NCI-H1694 (cell line): Measurements from ENCODE around the gene OR2A12.
"Not testable (repeated sequence)": the region's sequence is repeated elsewhere in the genome, so short reads cannot be mapped to it uniquely, and the experiment has no call there.

Source experiments
- DNase-seq: peaks from one replicate; lab custom pipeline; 2025; lab: John Stamatoyannopoulos, UW

Gene OR2A12, protein sequence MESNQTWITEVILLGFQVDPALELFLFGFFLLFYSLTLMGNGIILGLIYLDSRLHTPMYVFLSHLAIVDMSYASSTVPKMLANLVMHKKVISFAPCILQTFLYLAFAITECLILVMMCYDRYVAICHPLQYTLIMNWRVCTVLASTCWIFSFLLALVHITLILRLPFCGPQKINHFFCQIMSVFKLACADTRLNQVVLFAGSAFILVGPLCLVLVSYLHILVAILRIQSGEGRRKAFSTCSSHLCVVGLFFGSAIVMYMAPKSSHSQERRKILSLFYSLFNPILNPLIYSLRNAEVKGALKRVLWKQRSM

DNA sequence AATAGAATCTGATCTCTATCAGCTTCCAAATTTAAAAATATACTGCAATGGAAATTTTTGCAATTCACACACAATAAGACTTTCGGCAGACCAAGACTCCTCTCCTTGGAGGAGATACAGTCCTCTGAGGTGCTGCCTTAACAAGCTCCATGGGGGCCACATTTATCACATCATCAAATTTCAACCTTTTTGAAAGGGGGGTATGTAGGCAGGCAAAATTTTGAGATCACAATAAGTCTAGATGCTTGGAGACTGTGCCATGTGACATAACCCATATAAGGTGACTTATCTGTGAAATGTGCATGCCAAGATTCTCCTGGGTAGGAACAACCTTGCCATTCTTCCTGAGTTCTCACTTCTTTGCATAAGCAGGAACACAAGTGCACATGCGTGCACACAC, at the start of gene OR2A12:
Gene OR2A12 (plus strand): TSS at position 301 of the 400 bp plus-strand sequence. CDS start 8,830 bp downstream, outside the sequence.
- no peak for DNase-seq

DNA sequence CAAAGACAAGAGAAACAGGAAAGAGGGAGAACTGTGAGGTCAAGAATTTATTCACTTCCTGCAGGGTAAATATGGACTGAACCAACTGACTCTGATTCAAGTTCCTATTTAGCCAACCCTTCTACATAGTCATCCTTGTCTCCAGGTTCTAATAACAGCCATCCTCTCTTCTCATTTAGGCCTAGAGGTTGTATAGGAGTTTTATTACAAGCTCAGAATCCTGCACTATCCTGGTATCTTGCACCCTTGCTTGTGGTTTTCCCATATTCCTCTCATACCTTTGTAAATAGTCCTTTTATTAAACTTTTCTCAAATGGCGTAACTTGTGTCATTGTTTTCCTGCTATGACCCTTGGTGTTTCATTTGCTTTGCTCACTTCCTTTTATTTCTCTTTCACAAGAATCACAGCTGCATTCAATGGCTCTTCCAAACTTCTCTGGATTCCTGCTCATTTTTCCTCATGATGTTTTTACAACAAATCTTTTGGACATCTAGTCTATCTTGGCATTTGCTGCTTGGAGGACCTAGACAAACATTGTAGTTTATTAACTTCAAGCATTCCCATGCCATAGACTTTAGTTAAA, 49.7 kb upstream of the OR2A12 start:
- DNase-seq, result no peak

DNA sequence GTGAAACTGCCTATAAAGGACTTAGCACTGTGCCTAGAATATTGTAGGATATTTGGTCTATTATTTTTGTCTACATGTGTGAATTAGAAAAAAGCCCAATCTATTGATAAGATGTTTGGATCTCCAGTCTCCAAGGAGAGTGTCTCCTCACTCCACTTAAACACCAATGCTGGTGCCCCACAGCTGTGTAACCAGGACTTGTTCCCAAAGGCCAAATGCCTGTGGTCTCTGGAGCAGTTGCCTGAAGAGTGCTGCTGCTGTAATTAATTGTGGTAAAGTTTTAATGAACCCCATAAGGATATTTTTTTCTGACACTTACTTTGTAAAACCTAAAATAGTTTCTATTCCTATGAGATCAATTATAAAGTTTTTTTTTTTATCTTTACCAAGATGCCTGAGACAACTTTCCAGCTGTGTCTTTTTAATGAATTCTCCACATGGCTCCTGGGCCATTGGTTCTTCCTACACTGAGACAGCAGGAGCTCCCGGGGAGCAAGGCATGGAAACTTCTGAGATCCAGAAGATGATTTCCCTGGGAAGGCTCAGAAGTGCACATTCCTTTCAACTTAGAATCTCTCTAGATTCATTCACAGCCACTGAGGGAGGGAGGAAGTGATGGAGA, 48.6 kb upstream of the OR2A12 start:
- DNase-seq, result no peak

DNA sequence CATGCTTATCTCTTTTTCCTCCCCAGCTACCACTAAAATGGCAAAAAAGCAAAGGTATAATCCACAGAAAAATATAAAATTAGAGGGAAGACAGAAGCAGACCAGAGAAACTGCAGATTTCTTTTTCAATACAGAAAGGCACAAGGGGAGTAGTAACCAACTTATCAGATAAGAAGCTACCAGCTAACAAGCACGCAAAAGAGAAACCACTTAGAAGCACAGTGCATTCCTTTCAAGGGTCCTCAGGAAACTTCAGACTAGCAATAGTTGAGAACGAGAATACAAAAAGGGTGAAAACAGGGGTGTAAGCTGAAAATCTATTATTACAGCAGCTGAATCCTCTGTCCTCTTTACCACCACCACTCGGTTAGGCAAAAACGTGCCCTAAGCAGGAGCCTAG, 47.2 kb upstream of the OR2A12 start:
- no peak for DNase-seq

DNA sequence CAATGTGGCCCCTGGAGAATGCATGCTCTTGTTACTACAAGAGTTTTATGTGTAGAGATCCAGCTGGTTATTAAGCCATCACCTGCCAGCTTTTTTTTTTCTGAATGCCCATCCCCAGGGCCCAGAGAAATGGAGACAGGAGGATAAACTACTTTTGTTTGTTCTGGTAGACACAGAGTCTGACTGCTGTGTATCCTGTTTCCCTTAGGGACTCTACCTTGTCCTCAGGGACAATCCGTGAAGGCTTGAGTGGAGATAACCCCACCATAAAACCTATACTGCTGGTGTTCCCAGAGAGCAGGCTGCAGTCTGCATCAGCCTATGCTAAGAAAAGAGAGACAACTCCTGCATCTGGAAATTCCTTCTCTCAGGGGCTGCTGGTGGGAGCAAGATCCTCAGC, 37.4 kb upstream of the OR2A12 start, which contains the start of gene OR2A5:
Gene OR2A5 (plus strand): TSS at position 301 of the 400 bp plus-strand sequence. CDS start 1,454 bp downstream, outside the sequence.
- DNase-seq, result no peak

DNA sequence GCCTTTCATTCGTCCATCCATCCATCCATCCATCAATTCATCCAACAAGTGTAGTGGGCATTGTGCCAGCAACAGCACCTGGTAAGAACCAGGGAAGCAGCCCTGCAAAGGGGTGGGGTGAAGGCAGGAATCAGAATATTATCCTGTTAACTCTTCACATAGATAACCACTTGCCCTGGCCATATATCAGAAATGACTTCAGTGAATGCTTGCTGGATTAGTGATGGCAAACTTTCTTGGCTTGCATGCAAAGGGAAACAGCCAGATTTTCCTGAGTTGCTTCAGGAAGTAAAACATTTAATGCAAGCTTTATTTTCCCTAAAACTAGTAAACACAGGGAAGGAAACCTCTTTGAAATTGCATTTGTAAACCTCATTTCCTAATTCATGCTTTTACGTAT, 36.6 kb upstream of the OR2A12 start:
- DNase-seq, result no peak

DNA sequence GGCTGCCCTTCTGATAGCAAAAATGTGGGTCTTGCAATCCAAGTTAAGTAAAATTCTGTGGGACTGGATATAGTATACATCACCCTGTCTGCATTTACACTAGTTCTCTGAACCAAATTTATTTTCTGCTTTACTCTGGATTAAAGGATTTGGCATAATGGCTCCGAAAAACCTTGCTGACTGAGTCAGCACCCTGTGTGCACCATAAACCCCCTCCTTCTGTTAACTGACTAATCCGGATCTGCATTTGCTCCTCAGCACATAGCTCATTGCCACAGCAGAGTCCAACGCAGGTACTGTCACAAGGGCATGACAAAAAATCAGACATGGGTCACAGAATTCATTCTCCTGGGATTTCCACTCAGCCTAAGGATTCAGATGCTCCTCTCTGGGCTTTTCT, 36.0 kb upstream of the OR2A12 start:
- DNase-seq, result no peak

DNA sequence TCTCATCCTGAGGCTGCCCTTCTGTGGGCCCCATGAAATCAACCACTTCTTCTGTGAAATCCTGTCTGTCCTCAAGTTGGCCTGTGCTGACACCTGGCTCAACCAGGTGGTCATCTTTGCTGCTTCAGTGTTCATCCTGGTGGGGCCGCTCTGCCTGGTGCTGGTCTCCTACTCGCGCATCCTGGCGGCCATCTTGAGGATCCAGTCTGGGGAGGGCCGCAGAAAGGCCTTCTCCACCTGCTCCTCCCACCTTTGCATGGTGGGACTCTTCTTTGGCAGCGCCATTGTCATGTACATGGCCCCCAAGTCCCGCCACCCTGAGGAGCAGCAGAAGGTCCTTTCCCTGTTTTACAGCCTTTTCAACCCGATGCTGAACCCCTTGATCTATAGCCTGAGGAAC, 35.2 kb upstream of the OR2A12 start:
- not testable (repeated sequence) for DNase-seq

DNA sequence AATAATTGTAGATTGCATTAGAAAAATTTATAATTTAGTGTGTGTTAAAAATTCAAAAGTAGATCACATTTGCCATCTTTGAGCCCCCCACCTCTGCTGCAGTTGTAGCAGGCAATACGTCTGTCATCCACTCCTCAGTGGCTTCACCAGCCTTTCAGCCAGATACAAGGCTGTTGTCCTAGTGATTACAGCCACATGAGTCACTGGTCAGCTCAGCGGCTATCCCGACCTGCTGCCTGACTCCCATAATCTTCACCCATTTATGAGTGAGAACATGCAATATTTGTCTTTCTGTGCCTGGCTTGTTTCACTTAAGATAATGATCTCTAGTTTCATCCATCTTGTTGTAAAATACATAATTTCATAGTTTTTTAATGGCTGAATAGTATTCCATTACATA, 28.1 kb upstream of the OR2A12 start:
- DNase-seq, result no peak

DNA sequence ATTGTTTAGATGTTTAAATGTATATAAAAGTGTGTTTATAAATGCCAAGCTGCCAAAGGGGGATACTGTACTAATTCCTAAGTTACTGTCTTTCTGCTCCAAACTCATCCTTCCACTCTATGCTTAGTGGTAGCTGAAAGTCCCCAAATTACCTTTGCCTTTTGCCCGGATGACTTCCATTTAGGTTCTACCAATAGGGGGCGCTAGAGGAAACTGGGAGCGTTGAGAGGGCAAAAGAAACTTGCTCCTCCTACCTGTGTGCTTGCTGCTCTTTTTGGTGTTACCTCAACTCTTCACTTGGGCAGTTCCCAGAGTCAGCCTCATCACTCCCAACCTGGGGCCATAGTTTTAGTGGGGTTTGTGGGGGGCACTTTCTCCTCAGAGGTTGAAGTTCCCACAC, 22.4 kb upstream of the OR2A12 start:
- no peak for DNase-seq

DNA sequence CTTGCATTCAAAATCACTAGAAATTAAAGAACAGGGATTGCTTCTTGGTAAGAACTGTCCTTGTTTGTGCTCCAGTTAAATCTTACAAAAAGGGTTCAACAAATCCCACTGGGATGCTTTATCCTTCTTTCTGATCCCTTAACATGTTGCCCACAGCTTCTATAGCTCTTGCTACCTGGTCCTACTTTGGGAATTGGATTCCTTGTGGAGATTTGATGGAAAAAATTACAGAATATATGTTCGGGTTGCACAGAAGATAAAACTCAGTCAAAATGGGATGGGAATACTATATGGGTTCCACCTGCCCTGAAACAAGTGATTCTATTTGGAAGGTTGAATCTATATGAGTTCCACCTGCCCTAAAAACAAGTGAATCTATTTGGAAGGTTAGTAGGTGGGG, 16.6 kb upstream of the OR2A12 start, which contains the start of gene OR2A25:
Gene OR2A25 (plus strand): TSS at position 301 of the 400 bp plus-strand sequence. CDS start 4,409 bp downstream, outside the sequence.
- DNase-seq, result no peak

DNA sequence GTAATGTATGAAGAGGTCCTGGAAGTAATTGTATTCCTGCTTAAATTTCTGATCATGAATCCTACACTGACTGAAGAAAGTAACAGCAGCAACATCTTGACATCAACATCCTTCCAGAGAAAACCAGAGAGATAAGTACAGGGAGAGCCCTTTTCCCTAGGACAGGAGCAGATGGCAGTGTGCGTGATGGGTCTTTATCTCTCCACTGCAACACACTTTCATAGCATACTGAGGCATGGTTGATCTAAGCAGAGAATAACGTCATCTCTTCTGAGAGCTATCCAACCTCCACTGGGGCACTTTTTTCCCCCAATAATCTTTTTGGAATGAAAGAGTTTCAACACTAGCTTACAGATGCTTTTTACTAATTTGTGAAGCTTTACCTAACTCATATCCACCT, 16.1 kb upstream of the OR2A12 start:
- no peak for DNase-seq

DNA sequence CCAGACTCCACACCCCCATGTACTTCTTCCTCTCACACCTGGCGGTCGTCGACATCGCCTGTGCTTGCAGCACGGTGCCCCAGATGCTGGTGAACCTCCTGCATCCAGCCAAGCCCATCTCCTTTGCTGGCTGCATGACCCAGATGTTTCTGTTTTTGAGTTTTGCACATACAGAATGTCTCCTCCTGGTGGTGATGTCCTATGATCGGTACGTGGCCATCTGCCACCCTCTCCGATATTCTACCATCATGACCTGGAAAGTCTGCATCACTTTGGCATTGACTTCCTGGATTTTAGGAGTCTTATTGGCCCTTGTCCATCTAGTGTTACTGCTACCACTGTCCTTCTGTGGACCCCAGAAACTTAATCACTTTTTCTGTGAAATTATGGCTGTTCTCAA, 11.7 kb upstream of the OR2A12 start:
- no peak for DNase-seq

DNA sequence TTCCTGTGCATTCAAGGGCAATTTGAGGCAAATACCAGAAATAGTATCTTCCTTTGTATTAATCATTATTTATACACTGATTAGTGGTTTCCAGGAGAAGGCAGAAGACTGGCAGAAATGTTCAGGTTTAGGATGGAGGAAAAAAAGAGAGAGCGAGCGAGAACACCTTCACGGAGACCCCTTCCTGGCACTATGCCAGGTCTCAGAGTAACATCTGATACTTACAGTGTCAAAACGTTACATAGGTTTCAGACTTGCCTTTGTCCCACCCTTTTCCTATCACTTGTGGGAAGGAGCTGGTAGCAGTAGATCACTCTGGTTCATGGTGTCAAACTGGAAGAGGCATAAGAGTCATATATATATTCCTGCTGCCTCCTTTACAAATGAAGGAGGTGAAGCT, 652 bp downstream of the OR2A12 start:
- no peak for DNase-seq

DNA sequence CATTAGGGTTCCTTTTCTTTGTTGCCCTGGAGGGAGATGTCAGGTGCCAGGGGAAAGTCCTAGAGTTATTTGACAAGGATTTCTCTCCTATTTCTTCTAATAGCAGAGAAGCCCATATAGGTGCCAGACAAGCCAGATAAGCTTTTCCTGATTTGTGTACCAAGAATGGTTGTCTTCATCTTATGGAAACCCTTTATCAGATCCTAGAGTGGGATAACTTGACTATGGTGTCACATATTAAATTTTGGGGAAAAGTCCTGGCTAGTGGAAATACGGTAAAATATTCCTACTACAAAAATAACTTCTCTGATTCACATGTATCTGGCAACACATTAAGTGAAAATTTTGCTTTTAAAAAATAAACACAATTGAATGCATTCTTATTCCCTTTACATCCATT, 1.2 kb downstream of the OR2A12 start:
- DNase-seq, result no peak

DNA sequence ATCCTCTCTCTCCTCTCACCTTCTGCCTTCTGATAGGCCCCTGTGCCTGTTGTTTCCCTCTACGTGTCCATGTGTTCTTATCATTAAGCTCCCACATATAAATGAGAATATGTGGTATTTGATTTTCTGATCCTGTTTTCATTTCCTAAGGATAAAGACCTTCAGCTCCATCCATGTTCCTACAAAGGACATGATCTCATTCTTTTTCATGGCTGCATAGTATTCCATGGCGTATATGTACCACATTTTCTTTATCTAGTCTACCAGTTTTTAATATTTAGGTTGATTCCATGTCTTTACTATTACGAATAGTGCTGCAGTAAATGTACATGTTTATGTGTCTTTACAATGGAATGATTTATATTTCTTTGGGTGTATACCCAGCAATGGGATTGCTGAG, 4.6 kb downstream of the OR2A12 start:
- DNase-seq, result no peak

DNA sequence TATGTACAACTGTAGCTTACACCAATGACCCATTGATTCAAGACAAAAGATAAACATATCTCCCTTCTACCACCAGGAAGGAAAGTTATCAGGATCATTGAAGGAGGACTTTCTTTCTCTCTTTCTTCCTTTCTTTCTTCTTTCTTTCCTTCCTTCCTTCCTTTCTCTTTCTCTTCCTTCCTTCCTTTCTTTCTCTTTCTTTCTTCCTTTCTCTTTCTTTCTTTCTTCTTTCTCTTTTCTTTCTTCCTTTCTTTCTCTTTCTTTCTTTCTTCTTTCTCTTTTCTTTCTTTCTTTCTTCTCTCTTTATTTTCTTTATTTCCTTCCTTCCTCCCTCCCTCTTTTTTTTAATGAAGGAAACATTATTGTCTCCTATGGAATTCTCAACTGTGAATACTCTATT, 12.7 kb downstream of the OR2A12 start:
- no peak for DNase-seq

DNA sequence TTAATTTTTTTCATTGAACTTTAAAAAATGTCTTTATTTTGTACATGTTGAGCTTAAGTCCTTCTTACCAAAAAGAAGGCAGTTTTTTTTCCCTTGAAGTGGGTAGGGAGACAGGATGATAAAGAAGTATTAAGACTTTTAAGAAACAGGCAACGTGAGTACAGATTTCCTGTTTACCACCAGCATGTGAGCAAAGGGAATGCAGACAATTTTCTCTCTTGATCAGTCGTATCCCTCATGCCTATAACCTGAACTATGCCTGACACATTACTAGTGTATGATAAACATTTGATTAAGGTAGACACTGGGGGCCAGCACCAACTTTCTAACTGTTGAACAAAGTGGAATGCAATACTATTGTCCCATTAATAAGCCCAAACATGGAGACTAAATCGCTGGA, 14.5 kb downstream of the OR2A12 start:
- DNase-seq, result no peak

DNA sequence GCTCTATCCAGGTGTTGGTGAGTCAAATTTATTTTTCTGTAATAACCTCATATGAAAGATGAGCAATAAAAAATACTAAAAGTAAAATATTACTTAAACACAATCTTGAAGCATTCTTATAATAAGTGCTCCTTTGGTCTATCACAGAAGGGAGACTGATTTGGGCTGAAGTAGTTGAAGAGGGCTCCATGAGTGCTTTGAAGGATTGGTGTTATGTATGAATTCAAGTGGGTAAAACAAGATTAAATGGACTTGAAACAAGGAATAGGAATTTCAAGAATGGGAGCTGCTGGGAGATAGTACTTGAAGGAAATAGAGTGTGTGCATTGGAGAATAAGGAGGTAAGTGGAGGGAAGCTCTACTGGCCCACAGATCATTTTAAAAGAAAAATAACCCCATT, 16.0 kb downstream of the OR2A12 start:
- no peak for DNase-seq

DNA sequence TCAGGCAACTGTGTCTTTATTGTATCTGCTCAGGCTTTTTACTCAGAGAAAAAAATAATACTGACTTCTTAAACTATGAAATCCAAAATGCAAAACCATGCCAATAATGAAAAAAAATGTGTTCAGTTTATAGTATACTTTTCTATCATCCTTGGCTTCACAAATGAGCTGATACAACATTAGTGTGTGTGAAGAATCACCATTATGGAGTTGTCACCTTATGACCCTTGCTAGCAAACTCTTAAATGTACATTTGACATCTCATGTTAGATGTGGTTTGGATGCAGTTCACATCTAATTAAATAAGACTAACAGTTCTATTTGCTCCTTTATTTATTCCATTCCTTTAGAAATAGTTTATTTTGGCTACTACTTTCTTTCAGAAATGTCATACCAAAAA, 19.1 kb downstream of the OR2A12 start:
- no peak for DNase-seq

DNA sequence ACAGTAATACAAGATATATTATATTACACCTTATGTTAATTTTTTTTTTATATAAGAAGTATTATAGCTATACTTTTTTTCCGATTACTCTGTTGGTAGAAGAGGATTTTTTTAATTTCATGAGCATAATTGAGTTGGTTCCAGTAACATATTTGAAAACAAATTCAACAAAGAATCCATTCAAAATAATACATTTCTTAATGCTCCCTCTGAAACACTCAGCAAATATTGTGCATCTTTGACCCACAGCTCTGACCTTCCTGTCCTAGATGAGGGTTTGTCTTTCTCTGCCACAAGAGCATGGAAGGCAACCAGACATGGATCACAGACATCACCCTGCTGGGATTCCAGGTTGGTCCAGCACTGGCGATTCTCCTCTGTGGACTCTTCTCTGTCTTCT, 23.2 kb downstream of the OR2A12 start, which contains the start of gene OR2A2:
Gene OR2A2 (plus strand): TSS at position 301 of the 400 bp plus-strand sequence. CDS start 0 bp downstream, at position 301.
- DNase-seq, result no peak

DNA sequence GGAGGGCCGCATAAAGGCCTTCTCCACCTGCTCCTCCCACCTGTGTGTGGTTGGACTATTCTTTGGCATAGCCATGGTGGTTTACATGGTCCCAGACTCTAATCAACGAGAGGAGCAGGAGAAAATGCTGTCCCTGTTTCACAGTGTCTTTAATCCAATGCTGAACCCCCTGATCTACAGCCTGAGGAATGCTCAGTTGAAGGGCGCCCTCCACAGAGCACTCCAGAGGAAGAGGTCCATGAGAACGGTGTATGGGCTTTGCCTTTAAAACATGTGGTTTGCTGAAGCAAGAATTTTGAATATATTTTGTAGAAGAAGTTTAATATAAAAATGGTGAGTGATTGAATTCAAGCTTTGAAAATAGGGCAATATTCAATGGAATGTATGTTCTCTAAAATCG, 24.2 kb downstream of the OR2A12 start:
- DNase-seq, result no peak

DNA sequence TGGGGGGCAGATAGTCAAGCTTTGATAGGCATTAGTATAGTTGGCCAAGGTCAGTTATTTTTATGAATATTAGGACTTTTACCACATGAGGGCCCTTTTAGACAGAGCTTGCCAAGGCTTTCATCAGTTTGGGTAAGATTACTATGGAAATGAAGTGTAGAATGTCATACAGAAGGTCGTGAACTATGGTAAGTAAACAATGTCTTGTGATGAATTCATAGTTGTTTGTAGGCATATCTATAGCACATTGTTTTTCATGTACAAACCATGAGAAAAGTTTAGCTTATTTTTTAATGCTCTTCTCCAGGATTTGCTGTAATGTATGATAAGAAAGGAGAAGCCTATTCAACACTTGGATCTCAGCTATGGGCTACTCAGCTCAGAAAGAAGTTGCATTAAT, 27.6 kb downstream of the OR2A12 start:
- DNase-seq, result no peak
